K562 (cell line): Measurements from ENCODE around the gene MAST3. TPM values are rescaled to one million over a fixed set of nuclear protein-coding genes. Genes with fewer than 3 reads are reported as not detected.

ENCODE experiments used
- DIDO1 ChIP-seq: fragments of 450-650 bp; IDR thresholded peaks from 2 replicates; pipeline ENCODE4 v1.6.1; 2016; ENCODE audit warnings: low read depth, missing biosample characterization, missing genetic modification characterization
- EZH2 ChIP-seq: IDR thresholded peaks from 2 replicates; pipeline ENCODE4 v1.6.1; 2012; ENCODE audit warnings: low read depth, mild to moderate bottlenecking, inconsistent platforms, low read length, borderline replicate concordance
- HCFC1 ChIP-seq: IDR thresholded peaks from 2 replicates; pipeline ENCODE4 v1.6.1; 2012; ENCODE audit warnings: low read depth, low read length, improper control_type of control experiment
- HDAC1 ChIP-seq, 2 experiments: fragments of 450-650 bp; IDR thresholded peaks; 2 replicates each; pipeline ENCODE4 v1.6.1; 2016 to 2017; ENCODE audit warnings: inconsistent platforms in 1 of 2, mild to moderate bottlenecking in 1 of 2, moderate library complexity in 1 of 2
- HDAC2 ChIP-seq: fragments of 450-650 bp; IDR thresholded peaks from 2 replicates; pipeline ENCODE4 v1.6.1; 2016; ENCODE audit warnings: mild to moderate bottlenecking
- ILK ChIP-seq: fragments of 450-650 bp; IDR thresholded peaks from 2 replicates; pipeline ENCODE4 v1.6.1; 2016; ENCODE audit warnings: missing genetic modification characterization, low read depth, mild to moderate bottlenecking, missing compliant biosample characterization, moderate library complexity, borderline replicate concordance
- NFXL1 ChIP-seq: fragments of 450-650 bp; formaldehyde crosslinking; IDR thresholded peaks from 2 replicates; pipeline ENCODE4 v1.4.0; 2021; ENCODE audit warnings: mild to moderate bottlenecking
- RBFOX2 ChIP-seq: fragments of 200-400 bp; formaldehyde crosslinking; IDR thresholded peaks from 2 replicates; pipeline ENCODE4 v1.6.1; 2017; ENCODE audit warnings: low read depth, mild to moderate bottlenecking, low read length, moderate library complexity
- SMAD1 ChIP-seq: fragments of 150-350 bp; IDR thresholded peaks from 2 replicates; pipeline ENCODE4 v1.6.1; 2014; ENCODE audit warnings: low read length, low read depth; ENCODE audit not compliant: partially characterized antibody
- SMARCB1 ChIP-seq: IDR thresholded peaks from 2 replicates; pipeline ENCODE4 v1.6.1; 2011; ENCODE audit warnings: improper control_type of control experiment, low read depth; ENCODE audit not compliant: insufficient read length
- SRSF9 ChIP-seq: fragments of 200-400 bp; formaldehyde crosslinking; IDR thresholded peaks from 2 replicates; pipeline ENCODE4 v1.6.1; 2017; ENCODE audit warnings: low read depth, low read length, borderline replicate concordance
- YBX1 ChIP-seq: fragments of 450-650 bp; IDR thresholded peaks from 2 replicates; pipeline ENCODE4 v1.7.1; 2016; ENCODE audit warnings: mild to moderate bottlenecking
- polyA plus RNA-seq, 8 experiments: library from polyadenylated mRNA; depleted of rRNA in 4 of 8; stranded (reverse) in 5 of 8; unstranded in 3 of 8; fragments of >200 nt; fragmentation: Nextera tagmentation in 2 of 8; fragmentation: Illumina TruSeq in 1 of 8; extraction: Ambion mirVana in 2 of 8; extraction: Trizol in 1 of 8; gene quantifications; 2 replicates each; pipeline versions ENCODE4 v1.2.1 to v1.2.3, GENCODE V29; 2011 to 2014; ENCODE audit warnings: inconsistent platforms in 1 of 8, missing spikeins in 1 of 8
- total RNA-seq, 7 experiments: library from RNA; depleted of rRNA in 6 of 7; stranded (reverse); fragments of >200 nt in 6 of 7; fragmentation: Illumina TruSeq in 2 of 7; extraction: Trizol in 2 of 7; gene quantifications; 2 replicates each; pipeline versions ENCODE4 v1.2.1 to v1.2.3, GENCODE V29; 2011 to 2021; ENCODE audit warnings: low replicate concordance in 1 of 7
- TF ChIP-seq, protein P1 (sequence below), 2 experiments: fragments of 150-350 bp in 1 of 2; IDR thresholded peaks; 2 replicates each; pipeline ENCODE4 v1.6.1; 2012 to 2016; ENCODE audit warnings: low read depth in 2 of 2, low read length in 2 of 2, mild to moderate bottlenecking in 1 of 2, moderate library complexity in 1 of 2
- TF ChIP-seq, protein P2 (sequence below): sonication (generic); formaldehyde crosslinking; IDR thresholded peaks from 2 replicates; pipeline ENCODE4 v1.8.0; 2022; ENCODE audit warnings: mild to moderate bottlenecking, missing genetic modification reagents
- TF ChIP-seq, protein P3 (sequence below), 3 experiments: fragments of 200-800 bp in 1 of 3; sonication (Bioruptor generic) in 1 of 3; sonication (generic) in 1 of 3; formaldehyde crosslinking in 1 of 3; IDR thresholded peaks; 2 replicates each; pipeline versions ENCODE4 v1.6.1 to v1.8.0; 2016 to 2022; ENCODE audit warnings: mild to moderate bottlenecking in 2 of 3, missing compliant biosample characterization in 2 of 3, missing genetic modification characterization in 2 of 3, missing genetic modification reagents in 1 of 3
- TF ChIP-seq, protein P4 (sequence below), 2 experiments: IDR thresholded peaks; 2 replicates each; pipeline ENCODE4 v1.6.1; 2011; ENCODE audit warnings: borderline replicate concordance in 1 of 2, control low read depth in 1 of 2, low read depth in 1 of 2, low read length in 1 of 2, mild to moderate bottlenecking in 1 of 2, mixed read lengths in 1 of 2, moderate library complexity in 1 of 2; ENCODE audit not compliant: insufficient read depth in 1 of 2, insufficient read length in 1 of 2, poor library complexity in 1 of 2, severe bottlenecking in 1 of 2; ENCODE audit errors: extremely low read depth in 1 of 2

Gene MAST3
- total and polyA plus RNA-seq, 9 of the 15 experiments (the other 6 are each of a cell fraction or from before 2014, with no cell fraction given) = 0.94 to 9.9 (median 2.4) TPM

DNA sequence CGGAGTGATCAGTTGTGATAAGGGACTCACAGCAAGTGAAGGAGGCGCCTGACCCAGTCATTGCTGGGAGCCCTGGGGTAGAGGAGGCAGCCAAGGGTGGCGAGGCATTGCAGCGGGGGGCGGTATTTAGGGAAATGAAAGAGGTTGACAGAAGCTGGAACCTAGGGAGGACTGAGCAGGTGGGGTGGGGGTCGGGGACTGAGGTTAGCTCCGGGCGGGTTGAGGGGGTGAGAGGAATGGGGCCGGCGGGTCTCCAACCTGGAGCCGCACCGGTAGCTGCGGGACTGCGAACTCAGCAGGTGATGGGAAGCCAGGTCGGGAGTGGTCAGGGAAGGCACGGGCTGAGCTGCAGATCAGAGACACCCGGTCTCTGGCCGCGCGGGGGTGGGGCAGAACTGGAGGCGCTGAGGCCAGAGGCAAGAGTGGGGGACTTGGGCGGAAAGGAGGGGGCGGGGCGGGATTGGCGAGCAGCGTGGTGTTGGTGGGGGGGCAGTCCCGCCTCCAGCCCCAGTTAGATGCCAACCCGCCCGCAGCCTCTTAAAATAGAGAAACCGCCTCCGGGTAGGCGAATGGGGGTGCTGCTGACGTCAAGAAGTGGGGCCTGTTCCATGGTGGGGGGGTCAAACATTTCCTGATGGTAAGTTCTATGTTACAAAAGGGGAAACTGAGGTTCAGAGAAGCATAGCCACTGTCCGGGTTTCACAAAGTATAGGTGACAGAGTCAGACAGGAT lies 1.5 kb downstream of the MAST3 start (continued):
- TF ChIP-seq, protein P1, sequence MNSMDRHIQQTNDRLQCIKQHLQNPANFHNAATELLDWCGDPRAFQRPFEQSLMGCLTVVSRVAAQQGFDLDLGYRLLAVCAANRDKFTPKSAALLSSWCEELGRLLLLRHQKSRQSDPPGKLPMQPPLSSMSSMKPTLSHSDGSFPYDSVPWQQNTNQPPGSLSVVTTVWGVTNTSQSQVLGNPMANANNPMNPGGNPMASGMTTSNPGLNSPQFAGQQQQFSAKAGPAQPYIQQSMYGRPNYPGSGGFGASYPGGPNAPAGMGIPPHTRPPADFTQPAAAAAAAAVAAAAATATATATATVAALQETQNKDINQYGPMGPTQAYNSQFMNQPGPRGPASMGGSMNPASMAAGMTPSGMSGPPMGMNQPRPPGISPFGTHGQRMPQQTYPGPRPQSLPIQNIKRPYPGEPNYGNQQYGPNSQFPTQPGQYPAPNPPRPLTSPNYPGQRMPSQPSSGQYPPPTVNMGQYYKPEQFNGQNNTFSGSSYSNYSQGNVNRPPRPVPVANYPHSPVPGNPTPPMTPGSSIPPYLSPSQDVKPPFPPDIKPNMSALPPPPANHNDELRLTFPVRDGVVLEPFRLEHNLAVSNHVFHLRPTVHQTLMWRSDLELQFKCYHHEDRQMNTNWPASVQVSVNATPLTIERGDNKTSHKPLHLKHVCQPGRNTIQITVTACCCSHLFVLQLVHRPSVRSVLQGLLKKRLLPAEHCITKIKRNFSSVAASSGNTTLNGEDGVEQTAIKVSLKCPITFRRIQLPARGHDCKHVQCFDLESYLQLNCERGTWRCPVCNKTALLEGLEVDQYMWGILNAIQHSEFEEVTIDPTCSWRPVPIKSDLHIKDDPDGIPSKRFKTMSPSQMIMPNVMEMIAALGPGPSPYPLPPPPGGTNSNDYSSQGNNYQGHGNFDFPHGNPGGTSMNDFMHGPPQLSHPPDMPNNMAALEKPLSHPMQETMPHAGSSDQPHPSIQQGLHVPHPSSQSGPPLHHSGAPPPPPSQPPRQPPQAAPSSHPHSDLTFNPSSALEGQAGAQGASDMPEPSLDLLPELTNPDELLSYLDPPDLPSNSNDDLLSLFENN (IDR thresholded peaks at IDR 0.05; ENCODE audit: low read depth in 2 of 2, low read length in 2 of 2) = no peak
- no peak for TF ChIP-seq EZH2
- TF ChIP-seq HCFC1 = no peak
- TF ChIP-seq SMARCB1 = no peak
- no peak for TF ChIP-seq SRSF9
- TF ChIP-seq HDAC1 (IDR thresholded peaks at IDR 0.05) = 0 out of 4 replicates have a peak, but pooled peaks of 1 of the 2 experiments have one; percentile 32
- TF ChIP-seq, protein P2, sequence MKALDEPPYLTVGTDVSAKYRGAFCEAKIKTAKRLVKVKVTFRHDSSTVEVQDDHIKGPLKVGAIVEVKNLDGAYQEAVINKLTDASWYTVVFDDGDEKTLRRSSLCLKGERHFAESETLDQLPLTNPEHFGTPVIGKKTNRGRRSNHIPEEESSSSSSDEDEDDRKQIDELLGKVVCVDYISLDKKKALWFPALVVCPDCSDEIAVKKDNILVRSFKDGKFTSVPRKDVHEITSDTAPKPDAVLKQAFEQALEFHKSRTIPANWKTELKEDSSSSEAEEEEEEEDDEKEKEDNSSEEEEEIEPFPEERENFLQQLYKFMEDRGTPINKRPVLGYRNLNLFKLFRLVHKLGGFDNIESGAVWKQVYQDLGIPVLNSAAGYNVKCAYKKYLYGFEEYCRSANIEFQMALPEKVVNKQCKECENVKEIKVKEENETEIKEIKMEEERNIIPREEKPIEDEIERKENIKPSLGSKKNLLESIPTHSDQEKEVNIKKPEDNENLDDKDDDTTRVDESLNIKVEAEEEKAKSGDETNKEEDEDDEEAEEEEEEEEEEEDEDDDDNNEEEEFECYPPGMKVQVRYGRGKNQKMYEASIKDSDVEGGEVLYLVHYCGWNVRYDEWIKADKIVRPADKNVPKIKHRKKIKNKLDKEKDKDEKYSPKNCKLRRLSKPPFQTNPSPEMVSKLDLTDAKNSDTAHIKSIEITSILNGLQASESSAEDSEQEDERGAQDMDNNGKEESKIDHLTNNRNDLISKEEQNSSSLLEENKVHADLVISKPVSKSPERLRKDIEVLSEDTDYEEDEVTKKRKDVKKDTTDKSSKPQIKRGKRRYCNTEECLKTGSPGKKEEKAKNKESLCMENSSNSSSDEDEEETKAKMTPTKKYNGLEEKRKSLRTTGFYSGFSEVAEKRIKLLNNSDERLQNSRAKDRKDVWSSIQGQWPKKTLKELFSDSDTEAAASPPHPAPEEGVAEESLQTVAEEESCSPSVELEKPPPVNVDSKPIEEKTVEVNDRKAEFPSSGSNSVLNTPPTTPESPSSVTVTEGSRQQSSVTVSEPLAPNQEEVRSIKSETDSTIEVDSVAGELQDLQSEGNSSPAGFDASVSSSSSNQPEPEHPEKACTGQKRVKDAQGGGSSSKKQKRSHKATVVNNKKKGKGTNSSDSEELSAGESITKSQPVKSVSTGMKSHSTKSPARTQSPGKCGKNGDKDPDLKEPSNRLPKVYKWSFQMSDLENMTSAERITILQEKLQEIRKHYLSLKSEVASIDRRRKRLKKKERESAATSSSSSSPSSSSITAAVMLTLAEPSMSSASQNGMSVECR (CRISPR knock-in tag) = no peak
- no peak for TF ChIP-seq NFXL1 (CRISPR knock-in tag)
- TF ChIP-seq, protein P3, sequence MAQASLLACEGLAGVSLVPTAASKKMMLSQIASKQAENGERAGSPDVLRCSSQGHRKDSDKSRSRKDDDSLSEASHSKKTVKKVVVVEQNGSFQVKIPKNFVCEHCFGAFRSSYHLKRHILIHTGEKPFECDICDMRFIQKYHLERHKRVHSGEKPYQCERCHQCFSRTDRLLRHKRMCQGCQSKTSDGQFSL (CRISPR knock-in tag; IDR thresholded peaks at IDR 0.05) = no peak; the same call in 1 of the 2 replicates
- TF ChIP-seq, protein P3 (tag; IDR thresholded peaks at IDR 0.05) = 0 out of 4 replicates have a peak, but pooled peaks of 1 of the 2 experiments have one; percentile 46
- no peak for TF ChIP-seq YBX1
- TF ChIP-seq HDAC2 = no peak
- TF ChIP-seq DIDO1 = no peak
- TF ChIP-seq, protein P4, sequence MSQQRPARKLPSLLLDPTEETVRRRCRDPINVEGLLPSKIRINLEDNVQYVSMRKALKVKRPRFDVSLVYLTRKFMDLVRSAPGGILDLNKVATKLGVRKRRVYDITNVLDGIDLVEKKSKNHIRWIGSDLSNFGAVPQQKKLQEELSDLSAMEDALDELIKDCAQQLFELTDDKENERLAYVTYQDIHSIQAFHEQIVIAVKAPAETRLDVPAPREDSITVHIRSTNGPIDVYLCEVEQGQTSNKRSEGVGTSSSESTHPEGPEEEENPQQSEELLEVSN (IDR thresholded peaks at IDR 0.05; ENCODE audit: borderline replicate concordance in 1 of 2, extremely low read depth in 1 of 2, insufficient read depth in 1 of 2, insufficient read length in 1 of 2, low read depth in 1 of 2, low read length in 1 of 2, poor library complexity in 1 of 2, severe bottlenecking in 1 of 2) = peak in 1 of 2 experiments; percentile 3
- peak; percentile 29; the same call in 1 of the 2 replicates for TF ChIP-seq RBFOX2
- TF ChIP-seq ILK (tag) = no peak
- TF ChIP-seq SMAD1 = no peak
